ENCODE measurements around the gene CBFA2T2. TPM values are rescaled to one million over a fixed set of nuclear protein-coding genes. Genes with fewer than 3 reads are reported as not detected.
"Not testable (repeated sequence)": the region's sequence is repeated elsewhere in the genome, so short reads cannot be mapped to it uniquely, and the experiment has no call there.

CBFA2T2 gene
- total RNA-seq, 1 donor from 2014 or later: 84.1 TPM

- Mint-ChIP-seq H3K36me3 (ENCODE audit: unreplicated experiment) (peaks cover 5% of the 10 kb centered on the region), H3K9me3 (ENCODE audit: unreplicated experiment) (peaks cover 4% of the 10 kb centered on the region), H3K27me3 (ENCODE audit: unreplicated experiment) (no peaks in the 10 kb centered on the region), H3K4me3 (ENCODE audit: unreplicated experiment) (no peak overlapping the region), H3K27ac (ENCODE audit: unreplicated experiment) (no peak overlapping the region), H3K4me1 (ENCODE audit: low read depth, unreplicated experiment) (peaks cover 18% of the 10 kb centered on the region)
- DNase-seq: no peak
- no peak for TF ChIP-seq CTCF (IDR thresholded peaks at IDR 0.05; ENCODE audit: partially characterized antibody, unreplicated experiment)
Observed at GRCh38 chr20:33556246-33556645, 66.3 kb downstream of the CBFA2T2 start.

GRCh38 chr20:33558348-33559144 is 68.7 kb downstream of the CBFA2T2 start:
- no peak overlapping the region for H3K27ac Mint-ChIP-seq (ENCODE audit: unreplicated experiment)
- H3K4me3 Mint-ChIP-seq (ENCODE audit: unreplicated experiment): no peak overlapping the region
- no peak for TF ChIP-seq CTCF (IDR thresholded peaks at IDR 0.05; ENCODE audit: partially characterized antibody, unreplicated experiment)
- peaks cover 10% of the 10 kb centered on the region for H3K9me3 Mint-ChIP-seq (ENCODE audit: unreplicated experiment)
- H3K27me3 Mint-ChIP-seq (ENCODE audit: unreplicated experiment): peaks cover 7% of the 10 kb centered on the region
- H3K4me1 Mint-ChIP-seq (ENCODE audit: low read depth, unreplicated experiment): peaks cover 22% of the 10 kb centered on the region
- H3K36me3 Mint-ChIP-seq (ENCODE audit: unreplicated experiment): peaks cover 10% of the 10 kb centered on the region
- DNase-seq: no peak

GRCh38 chr20:33559212-33559611 is 69.3 kb downstream of the CBFA2T2 start:
- H3K27me3 Mint-ChIP-seq (ENCODE audit: unreplicated experiment): peaks cover 7% of the 10 kb centered on the region
- H3K36me3 Mint-ChIP-seq (ENCODE audit: unreplicated experiment): peaks cover 10% of the 10 kb centered on the region
- no peak overlapping the region for H3K27ac Mint-ChIP-seq (ENCODE audit: unreplicated experiment)

GRCh38 chr20:33560026-33560425 is 70.1 kb downstream of the CBFA2T2 start:
- no peak overlapping the region for H3K27ac Mint-ChIP-seq (ENCODE audit: unreplicated experiment)
- no peak for TF ChIP-seq CTCF (IDR thresholded peaks at IDR 0.05; ENCODE audit: partially characterized antibody, unreplicated experiment)
- H3K36me3 Mint-ChIP-seq (ENCODE audit: unreplicated experiment): peaks cover 10% of the 10 kb centered on the region
- no peak overlapping the region for H3K4me3 Mint-ChIP-seq (ENCODE audit: unreplicated experiment)
- peaks cover 10% of the 10 kb centered on the region for H3K9me3 Mint-ChIP-seq (ENCODE audit: unreplicated experiment)
- peaks cover 28% of the 10 kb centered on the region for H3K4me1 Mint-ChIP-seq (ENCODE audit: low read depth, unreplicated experiment)
- DNase-seq: no peak
- peaks cover 7% of the 10 kb centered on the region for H3K27me3 Mint-ChIP-seq (ENCODE audit: unreplicated experiment)

More at GRCh38 chr20:33559212-33559611, 69.3 kb downstream of the CBFA2T2 start:
- H3K4me1 Mint-ChIP-seq (ENCODE audit: low read depth, unreplicated experiment): peaks cover 28% of the 10 kb centered on the region
- no peak for TF ChIP-seq CTCF (IDR thresholded peaks at IDR 0.05; ENCODE audit: partially characterized antibody, unreplicated experiment)
- H3K4me3 Mint-ChIP-seq (ENCODE audit: unreplicated experiment): no peak overlapping the region
- DNase-seq: no peak
- H3K9me3 Mint-ChIP-seq (ENCODE audit: unreplicated experiment): peaks cover 10% of the 10 kb centered on the region

- H3K27me3 Mint-ChIP-seq (ENCODE audit: unreplicated experiment); H3K9me3 Mint-ChIP-seq (ENCODE audit: unreplicated experiment); H3K4me3 Mint-ChIP-seq (ENCODE audit: unreplicated experiment); DNase-seq; H3K27ac Mint-ChIP-seq (ENCODE audit: unreplicated experiment); H3K36me3 Mint-ChIP-seq (ENCODE audit: unreplicated experiment): not testable (repeated sequence)
- H3K4me1 Mint-ChIP-seq (ENCODE audit: low read depth, unreplicated experiment): peaks cover 32% of the 10 kb centered on the region
Observed at GRCh38 chr20:33561053-33561452, 71.2 kb downstream of the CBFA2T2 start.
